LoVo (cell line): Measurements from ENCODE around the gene SOX30.
A peak's percentile ranks its signal among the peaks of the same experiment; 100 is the strongest.

Source experiments
- DNase-seq: peaks from one replicate; pipeline ENCODE4 v3.0.0-alpha.2; 2016; ENCODE audit warnings: low spot score

The SOX30 gene

DNA sequence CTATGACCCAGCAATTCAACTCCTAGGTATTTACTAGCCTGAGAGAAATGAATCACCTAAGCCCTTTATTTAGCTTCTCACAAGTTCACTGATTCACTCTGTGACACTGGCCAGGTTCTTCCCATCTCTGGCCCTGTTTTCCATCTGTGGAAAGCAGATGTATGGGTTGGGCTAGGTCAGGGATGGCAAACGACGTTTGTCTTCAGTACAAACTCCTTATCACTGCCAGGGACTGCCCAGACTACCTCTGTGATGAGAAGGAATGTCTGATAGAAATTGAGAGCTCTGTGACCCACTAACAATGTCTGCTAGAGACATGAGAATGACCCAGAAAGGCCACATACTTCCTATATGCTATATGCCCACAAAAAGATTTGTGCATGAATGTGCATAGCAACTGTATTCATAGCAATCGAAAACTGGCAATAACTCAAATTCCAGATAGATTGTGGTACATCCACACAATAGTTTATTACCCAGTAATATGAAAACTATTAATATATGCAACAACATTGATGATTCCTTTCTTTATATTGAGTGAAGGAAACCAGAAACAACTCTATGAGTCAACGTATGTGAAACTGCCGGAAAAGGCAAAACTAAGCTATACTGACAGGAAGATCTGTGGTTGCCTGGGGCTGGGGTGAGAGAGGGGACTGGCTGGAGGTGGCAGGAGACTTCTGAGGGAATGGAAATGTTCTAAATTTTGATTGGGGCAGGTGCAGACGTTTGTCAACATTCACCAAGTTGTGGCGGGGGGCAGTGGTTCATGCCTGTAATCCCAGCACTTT, 44.7 kb downstream of the SOX30 start:
- peak; percentile 62 for DNase-seq

GRCh38 chr5:157606046-157606445, 46.2 kb downstream of the SOX30 start:
- DNase-seq, result no peak

DNA sequence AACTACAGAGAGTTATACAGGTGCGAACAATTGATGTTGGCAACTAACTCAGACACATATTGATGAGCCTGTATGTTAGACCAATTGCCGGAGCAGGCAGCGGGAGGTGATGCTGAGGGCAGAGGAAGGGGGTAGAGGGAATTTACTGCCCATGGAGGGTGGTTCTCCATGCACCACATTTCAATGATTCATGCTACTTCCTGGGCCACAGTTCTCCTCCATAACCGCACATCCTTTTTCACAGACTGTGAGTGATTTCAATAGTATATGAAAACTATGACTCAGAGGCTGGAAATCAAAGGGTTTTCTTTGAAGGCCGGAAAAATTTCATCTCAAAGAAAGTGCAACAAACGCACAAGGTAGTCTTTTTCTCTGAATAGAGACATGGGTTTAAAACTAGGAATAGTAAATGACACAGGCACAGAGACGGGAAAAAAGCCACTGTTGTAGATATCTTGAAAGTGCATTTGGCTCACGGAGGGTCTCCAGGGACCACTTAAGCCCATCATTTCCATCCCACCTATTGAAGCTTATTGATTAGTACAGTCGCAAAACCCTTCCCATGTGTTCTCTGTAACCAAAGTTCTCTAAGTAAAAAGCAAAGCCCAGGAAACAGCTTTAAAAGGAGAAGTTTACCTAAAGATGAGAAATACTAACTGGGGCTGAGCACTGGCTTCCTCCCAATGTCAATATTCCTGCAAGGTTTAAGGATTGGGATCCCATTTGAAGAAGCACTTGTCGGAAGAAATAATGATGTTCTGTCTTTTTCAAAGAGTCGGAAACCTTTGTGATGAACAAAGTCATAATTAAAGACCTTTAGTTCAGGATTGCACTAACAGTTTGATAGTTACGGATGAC, 48.7 kb downstream of the SOX30 start:
- DNase-seq, result peak; percentile 48

- no peak for DNase-seq
These were observed 49.7 kb downstream of the SOX30 start for GRCh38 chr5:157602505-157602904.

- DNase-seq, result no peak
These were observed 52.0 kb downstream of the SOX30 start for GRCh38 chr5:157600252-157600651.

GRCh38 chr5:157599565-157599964, 52.7 kb downstream of the SOX30 start:
- DNase-seq, result no peak

GRCh38 chr5:157598350-157598936, 53.8 kb downstream of the SOX30 start:
- DNase-seq, result no peak

- no peak for DNase-seq
These were observed 55.0 kb downstream of the SOX30 start for GRCh38 chr5:157597277-157597676.

DNA sequence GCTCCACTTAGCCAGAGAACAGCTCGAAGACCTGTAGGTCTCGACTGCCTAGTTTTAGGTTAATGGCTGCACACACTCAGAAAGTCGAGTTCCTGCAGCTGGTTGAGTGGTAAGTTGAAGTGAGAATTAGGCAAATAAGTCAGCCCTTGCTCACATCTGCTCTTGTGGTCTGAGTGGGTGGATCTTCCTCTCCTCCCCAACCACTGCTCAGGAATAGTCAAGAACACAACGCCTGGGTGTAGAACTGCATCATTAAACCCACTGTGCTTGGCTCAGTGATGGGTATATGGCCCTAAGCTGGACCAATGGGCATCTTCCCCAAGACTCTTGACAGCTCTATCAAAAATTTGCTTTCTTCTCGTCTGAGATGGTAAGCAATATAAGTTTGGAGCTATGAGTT, 55.8 kb downstream of the SOX30 start:
- DNase-seq, result no peak

DNA sequence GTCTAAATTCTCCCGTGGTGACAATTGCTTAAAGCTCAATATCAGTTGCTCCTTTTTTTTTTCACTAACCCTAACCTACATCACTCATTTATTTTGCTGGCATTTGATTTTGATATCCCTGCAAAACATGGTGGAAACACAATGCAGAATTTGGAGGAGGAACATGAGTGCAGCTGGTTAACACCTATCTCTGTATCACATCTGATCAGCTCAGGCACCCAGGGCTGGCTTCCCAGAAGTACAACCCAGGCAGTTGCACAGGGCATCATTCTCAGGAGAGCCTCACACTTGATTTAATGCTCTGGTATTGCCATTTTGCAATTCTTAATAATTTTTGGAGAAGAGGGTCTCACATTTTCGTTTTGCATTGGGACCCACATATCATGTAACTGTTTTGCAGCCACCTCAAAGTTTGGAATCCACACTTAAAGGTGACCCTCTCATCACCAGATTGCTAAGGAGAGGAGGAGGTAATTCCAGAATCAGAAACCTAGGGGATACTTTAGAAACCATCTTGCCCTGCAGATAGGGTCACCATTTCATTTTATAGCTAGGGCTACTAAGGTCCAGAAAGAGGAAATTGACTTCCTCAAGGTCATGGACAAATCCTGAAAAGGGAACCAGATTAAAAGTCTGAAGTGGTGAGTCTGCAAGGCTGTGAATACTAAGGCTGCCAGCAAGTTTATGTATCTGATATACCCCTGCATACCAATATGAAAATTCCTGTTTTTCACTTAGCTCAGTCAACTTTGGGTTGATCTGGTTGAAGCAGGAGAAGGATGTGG, 57.4 kb downstream of the SOX30 start:
- no peak for DNase-seq

DNA sequence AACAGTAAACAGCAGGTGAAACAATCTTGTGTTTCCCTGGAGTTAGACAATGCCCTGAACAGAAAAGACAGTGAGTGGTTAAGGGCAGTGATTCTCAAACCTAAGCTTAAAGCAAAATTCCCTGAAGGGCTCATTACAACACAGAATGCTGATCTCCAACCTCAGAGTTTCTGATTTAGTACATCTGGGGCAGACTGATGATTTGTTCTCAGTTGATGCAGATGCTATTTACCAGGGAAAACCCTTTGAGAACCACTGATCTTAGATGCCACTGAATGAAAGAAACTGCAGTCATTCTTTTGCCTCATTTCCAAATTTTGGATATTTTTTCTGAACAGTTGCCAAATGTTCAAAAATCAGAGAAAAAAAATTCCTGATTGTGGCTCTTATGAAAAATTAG, 58.0 kb downstream of the SOX30 start:
- DNase-seq, result no peak

DNA sequence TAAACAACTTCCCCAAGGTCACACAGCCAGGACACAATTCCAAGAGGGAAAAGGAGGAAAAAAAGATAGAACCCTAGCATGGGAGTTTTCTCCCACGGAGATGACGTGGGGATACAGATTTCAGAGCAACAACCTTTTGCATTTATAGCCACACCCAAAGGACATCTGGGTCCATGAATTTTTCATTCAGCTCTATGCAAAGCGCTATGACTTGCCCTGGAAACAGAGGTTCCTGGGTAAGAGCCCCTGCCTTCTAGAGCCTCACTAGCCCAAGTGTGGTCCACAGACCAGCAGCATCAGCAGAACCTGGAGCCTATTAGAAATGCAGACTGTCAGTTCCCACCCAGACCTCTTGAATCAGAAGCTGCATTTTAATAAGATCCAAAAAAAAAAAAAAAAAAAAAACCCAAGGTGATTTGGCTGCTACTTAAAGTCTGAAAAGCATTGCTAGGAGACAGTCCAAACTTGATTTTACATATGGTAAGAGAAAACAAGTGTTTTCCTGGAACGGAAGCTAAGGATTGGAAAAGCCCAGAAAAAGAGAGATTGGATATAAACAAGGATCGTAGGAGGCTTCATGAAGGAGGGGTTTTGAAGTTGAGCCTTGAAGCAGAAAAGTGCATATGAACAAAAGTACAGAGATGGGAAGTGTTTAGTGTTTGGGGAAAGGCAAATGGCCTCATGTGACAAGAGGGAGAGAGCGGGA, 59.0 kb downstream of the SOX30 start:
- DNase-seq, result no peak

GRCh38 chr5:157592594-157592993, 59.6 kb downstream of the SOX30 start:
- DNase-seq, result no peak

DNA sequence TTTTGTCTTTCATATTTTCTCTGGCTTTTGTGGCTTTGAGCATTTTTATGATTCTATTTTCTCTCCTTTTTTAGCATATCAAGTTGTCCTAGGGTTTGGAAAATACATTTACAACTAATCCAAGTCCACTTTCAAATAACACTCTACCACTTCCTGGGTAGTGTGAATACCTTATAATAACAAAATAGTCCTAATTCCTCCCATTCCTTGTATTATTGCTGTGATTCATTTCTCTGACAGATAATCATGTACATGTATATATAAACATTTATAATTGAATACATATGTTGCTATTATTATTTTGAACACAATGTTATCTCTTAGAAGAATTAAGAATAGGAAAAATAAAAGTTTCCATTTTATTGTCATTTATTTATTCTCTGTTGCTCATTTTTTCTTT, 61.8 kb downstream of the SOX30 start:
- DNase-seq, result no peak

- DNase-seq, result no peak
These were observed 67.6 kb downstream of the SOX30 start for GRCh38 chr5:157584628-157585027.

DNA sequence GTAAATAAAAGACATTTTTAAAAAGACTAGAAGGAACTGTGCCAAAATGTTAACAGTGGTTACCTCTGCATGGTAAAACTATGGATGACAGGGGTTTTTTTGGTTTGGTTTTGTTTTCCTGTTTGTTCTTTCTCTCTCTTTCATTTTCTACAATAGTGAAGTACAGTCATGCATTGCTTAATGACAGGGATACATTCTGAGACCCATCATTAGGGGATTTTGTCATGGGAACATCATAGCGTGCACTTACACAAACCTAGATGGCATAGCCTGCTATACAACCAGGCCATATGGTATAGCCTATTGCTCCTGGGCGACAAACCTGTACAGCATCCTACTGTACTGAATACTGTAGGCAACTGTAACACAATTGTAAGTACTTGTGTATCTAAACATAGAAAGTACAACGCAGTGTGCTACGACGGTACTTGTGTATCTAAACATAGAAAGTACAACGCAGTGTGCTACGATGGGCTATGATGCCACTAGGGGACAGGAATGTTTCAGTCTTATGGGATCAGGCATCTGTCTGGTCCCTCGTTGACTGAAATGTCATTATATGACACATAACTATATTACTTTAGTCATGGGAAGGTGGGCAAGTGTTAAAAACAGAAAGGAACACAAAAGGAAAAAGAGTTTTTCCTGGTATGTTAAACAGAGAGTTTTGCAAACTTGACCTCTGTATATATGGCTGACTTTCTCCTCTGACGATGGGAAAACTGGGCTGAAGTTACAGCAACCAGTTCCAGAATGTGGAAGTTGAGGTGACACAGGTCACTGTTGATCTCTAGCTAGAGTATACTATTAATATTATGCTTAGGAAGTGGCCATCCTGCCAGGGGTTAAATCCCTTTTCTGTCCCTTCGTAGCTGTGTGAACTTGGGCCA, 69.3 kb downstream of the SOX30 start:
- no peak for DNase-seq

GRCh38 chr5:157581901-157582300, 70.3 kb downstream of the SOX30 start:
- no peak for DNase-seq

DNA sequence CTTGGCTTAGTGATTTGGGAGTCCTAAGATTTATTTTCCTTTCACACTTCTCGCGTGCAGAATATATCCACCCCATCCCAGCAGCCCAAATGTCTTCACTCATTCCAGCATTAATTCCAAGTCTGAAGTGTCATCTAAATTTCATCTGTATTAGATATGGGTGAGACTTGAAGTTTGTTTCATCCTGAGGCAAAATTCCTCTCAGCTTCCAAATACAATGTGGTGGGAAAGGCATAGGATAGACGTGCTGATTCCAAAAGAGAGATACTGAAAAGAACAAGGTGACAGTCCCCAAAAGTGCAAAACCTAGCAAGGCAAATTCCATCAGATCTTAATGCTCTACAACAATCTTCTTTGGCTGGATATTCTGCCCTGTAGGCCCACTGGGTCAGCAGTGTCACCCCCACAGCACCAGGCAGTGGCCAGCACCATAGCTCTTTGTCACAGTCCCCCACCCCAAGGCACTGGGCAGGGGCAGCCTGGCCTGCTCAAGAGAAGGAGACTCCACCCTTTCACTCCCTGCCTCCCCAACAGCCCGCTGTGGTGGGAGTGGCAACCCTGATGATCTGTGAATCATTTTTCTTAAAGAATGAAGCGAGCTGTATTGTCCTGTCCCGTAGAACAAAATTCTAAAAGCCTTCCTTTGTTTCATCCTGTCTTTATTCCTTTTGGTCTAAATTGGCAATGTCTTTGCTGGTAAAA, 74.0 kb downstream of the SOX30 start:
- no peak for DNase-seq

DNA sequence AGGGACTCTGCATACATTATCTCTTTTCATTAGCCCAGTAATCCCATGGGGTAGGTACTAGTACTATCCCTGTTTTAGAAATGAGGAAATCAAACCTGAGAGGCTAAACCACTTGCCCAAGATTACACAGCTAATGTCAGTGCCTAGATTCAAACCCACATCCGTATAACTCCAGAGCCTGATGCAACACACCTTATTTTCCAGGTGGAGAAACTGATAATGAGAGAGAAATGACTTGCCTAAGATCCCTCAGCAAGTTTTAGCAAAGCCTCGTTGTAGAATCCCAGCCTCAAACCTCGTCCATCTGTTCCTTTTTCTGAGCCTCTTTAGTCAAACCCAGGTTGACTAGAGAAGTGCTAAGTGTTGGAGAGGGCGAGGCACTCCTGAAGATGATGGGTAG, 75.6 kb downstream of the SOX30 start:
- no peak for DNase-seq
